Measurements from ENCODE around the gene STPG3.

The STPG3 gene

GRCh38 chr9:137267933-137268355 lies 16.9 kb downstream of the STPG3 start:
- no peak for DNase-seq

GRCh38 chr9:137268538-137269201 lies 17.6 kb downstream of the STPG3 start:
- DNase-seq, result no peak

GRCh38 chr9:137269231-137269772 lies 18.2 kb downstream of the STPG3 start:
- DNase-seq, result no peak

DNA sequence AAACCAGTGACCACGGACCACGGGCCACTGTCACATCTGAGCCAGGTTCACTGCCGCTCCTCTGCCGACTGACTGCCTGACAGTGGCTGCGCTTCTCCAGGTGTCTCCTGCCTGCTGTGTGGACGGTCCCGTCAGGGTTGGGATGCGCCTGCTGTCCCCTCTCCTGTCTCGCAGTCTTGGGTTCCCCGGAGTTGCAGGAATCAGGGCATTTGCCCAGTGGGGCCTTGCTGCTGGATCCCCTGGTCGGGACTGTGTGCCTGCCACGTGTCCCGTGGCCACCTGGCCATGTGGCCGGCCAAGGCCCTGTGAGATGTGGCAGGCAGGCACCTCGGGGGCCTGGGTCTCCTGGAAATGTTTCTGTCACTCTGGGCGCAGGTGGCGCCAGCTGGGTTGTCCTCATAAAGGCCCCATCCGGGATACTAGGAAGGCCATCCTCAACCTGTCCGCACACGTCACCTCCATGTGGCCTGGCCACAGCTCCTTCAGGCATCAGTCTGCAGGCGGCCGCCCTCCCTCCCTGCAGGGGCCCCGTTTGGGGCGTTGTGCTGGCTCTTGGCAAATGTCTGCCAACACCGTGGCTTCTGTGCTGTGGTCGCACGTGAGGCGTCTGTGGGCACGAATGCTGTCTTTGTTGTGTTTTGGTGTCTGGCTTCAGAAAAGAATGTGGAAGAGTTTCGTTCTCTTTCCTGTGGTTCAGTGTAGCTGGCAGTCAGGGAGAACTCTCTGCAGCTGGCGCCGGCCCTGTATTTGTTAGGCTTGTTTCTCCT lies 20.0 kb downstream of the STPG3 start:
- no peak for DNase-seq

GRCh38 chr9:137271696-137272076 lies 20.6 kb downstream of the STPG3 start:
- DNase-seq, result no peak

DNA sequence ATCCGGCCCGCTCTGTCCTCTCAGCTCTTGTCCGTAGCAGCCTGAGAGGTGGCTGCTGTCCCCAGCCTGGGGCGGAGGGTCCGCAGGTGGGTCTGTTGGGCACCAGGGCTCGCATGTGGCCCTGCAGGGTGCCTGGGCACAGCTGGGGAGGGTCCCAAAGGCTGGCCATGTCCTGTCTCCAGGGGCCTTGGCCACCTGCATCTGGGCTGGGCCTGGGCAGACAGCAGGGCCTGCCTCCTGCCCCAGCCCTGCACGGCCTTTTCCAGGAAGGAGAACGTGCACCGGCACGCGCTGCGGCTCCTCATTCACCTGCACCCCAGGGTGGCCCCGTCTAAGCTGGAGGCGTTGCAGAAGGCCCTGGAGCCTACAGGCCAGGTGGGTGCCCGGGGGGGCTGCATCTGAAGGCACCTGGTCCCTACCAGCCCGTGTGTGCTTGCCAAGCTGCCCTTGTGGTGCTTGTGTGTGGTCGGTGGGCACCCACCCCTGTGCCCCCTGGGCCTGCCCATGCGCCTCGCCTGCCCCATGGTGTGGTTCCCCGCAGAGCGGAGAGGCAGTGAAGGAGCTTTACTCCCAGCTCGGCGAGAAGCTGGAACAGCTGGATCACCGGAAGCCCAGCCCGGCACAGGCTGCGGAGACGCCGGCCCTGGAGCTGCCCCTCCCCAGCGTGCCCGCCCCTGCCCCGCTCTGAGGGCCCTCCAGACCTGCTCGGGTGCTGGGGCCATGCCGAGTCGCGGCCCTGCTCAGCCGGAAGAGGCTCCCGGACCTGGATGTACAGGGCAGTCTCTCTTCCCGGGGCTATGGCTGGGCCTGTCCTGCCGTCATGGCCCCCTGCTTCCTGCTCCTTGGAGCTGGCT lies 21.4 kb downstream of the STPG3 start:
- DNase-seq, result no peak

DNA sequence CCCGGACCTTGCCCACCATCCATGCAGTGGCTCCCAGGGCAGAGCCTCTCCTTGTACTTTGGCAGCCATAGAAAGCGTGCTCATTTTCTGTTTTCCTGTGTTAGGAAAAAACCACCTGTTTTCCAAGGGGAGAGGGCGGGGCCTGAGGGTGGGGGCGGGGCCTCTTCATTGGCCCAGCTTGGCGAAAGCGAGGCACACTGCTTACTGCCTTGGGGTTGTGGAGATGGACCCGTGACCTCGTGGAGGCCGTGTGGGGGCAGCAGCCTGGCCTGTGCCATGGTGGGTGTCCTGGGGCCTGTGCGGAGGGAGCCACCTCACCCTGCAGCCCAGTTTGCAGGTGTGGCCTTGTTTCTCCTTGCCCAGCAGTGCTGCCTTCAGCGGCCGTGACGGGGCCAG lies 22.0 kb downstream of the STPG3 start:
- DNase-seq, result no peak

- DNase-seq, result no peak
These were observed 22.7 kb downstream of the STPG3 start for GRCh38 chr9:137273611-137274320.

DNA sequence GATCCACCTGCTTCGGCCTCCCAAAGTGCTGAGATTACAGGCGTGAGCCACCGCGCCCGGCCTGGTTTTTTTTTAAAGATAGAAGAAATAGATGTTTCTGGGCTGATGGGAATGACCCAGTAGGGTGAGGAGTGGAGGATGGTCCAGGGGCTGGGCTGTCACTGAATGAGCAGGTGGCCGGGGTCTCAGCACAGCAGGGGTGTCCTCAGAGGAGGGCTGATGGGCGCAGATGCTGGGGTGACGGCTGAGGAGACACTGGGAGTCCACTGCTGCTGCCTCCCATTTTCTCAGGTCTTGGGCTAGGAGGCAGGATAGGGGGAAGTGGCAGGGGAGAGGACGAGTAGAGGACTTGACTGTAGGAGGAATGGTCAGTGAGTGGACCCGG lies 24.1 kb downstream of the STPG3 start:
- DNase-seq, result no peak

- DNase-seq, result no peak
These were observed 24.7 kb downstream of the STPG3 start for GRCh38 chr9:137275588-137276472.

DNA sequence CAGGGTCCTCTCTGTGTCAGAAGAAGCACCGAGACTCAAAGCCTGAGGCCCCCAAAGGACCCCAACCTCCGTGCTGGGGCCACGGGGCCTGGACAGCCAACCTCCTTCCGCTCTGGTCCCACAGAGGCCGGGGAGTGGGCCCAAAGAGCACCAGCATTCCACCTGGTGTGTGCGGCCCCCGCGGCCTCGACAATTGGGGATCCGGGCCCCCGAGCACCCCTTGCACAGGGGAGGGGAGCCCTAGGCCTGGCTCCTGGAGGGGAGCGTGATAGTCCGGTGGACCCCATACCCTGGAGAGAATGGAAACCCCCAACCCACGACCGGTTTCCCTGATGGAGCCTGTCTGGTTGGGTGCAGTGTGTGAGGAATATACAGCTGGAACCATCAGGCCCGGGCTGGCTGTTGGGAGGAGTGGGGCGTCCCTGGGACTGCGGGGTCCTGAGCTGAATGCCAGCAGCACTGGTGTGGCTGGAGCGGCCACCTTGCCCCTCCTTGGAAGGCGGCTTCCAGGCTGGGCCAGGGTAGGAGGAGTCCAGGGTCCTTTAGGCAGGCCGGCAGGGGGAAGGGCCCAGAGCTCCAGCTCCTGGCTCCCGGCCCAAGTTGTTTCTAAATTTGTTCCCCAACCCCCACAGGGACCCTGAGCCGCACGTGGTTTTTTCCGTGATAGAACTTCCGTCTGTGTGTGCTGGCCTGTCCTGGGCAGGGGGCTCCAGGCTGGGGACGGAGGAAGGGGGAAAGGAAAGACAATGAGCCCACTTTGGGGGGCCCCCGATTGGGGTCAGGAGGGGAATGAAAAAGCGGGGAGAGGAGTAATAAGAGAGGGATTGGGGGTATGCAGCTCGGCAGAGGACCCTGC lies 25.6 kb downstream of the STPG3 start:
- DNase-seq, result no peak

DNA sequence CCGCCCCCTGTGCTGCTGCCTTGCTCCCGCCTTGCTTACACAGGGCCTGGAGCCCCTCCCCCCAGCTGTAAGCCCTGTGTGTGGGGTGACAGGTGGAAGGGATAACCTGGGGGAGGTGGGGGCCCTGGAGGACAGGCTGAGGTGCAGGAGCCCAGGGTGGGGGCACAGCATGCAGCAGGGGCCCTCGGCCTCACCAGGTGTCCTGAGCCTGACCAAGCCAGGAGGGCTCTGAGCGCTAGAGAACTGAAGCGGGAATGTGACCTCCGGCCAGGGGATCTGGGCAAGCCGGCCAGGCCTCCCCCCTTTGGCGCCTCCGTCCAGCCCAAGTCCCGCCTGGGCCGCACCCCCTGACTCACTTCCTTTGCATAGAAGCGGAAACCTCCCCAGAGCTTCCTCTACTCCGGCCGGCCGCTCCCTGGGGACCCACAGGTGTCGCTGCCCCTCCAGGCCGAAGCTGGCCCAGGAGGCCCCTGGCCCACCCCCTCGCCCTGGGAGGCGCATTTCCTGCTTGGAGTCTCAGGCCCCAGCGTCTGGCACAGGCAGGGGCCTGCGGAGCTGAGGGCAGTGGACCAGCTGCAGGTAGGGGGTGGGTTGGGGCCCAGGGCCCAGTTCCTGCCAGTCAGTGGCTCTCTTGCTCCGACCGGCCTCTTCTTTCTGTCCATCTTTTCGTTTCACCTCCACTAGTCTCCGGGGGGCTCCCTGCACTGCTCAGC lies 26.4 kb downstream of the STPG3 start, which contains the start of gene TOR4A:
TSS of gene TOR4A (plus strand) at position 398 of the 713 bp plus-strand sequence. CDS start 964 bp downstream, outside the sequence.
- DNase-seq, result no peak

- no peak for DNase-seq
These were observed 27.1 kb downstream of the STPG3 start for GRCh38 chr9:137278061-137278701.

DNA sequence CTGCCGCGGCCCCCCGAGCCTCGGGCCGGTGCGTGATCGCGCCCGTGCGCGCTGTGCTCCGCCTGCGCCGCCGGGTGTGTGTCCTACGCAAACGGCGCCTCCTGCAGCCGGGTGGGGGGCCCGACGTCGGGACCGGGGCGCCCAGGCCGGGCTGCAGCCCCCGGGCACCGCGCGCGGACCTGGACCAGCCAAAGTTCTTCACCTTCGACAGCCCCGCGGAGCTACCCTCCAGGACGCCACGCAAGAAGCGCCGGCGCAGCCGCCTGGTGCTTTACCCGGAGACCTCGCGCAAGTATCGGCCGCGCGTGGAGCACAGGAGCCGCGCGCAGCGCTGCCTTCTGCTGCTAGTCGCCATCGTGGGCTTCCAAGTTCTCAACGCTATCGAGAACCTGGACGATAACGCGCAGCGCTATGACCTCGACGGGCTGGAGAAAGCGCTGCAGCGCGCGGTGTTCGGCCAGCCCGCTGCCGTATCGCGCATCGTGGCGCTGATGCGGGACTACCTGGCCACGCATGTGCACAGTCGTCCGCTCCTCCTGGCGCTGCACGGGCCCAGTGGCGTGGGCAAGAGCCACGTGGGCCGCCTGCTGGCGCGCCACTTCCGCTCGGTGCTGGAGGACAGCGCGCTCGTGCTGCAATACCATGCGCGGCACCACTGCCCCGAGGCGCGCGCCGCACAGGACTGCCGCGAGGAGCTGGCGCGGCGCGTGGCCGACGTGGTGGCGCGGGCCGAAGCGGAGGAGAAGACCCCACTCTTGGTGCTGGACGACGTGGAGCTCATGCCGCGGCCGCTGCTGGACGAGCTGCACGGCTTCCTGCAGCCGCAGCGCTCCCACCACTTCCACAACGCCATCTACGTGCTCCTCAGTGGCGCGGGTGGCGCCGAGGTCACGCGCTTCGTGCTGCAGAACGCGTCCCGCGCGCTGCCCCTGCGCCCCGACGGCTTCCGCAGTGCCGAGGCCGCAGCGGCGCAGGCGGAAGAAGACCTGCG lies 27.9 kb downstream of the STPG3 start:
- no peak for DNase-seq

DNA sequence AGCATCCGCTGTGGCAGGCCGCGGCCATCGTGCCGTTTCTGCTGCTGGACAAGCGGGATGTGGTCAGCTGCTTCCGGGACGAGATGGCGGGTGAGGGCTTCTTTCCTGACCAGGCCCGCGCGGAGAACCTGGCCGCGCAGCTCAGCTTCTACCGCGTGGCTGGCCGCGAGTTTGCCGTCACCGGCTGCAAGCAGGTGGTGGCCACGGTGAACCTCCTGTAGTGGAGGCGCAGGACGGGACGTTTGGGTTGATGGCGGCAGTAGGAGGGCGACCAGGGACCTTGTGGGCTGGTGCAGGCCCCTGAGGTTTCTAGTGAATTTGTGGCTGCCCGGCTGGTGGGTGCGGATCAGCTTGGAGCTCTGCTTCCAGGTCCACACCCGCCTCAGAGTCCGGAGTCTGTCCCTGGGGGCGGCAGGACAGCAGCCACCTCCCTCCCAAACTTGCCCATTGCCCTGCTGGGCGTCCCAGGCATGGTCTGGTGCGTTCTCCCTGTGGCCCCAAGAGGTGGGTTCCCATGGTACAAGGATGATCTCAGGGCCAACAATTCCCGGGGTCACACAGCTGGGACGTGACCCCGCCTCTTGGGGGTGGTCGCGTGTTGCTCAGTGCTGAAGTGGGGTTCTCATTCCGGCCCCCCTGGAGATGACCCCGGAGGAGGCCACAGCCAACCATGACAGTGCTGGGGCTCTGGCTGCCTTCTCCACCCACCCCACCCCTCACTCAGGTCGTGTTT lies 28.8 kb downstream of the STPG3 start:
- DNase-seq, result no peak

DNA sequence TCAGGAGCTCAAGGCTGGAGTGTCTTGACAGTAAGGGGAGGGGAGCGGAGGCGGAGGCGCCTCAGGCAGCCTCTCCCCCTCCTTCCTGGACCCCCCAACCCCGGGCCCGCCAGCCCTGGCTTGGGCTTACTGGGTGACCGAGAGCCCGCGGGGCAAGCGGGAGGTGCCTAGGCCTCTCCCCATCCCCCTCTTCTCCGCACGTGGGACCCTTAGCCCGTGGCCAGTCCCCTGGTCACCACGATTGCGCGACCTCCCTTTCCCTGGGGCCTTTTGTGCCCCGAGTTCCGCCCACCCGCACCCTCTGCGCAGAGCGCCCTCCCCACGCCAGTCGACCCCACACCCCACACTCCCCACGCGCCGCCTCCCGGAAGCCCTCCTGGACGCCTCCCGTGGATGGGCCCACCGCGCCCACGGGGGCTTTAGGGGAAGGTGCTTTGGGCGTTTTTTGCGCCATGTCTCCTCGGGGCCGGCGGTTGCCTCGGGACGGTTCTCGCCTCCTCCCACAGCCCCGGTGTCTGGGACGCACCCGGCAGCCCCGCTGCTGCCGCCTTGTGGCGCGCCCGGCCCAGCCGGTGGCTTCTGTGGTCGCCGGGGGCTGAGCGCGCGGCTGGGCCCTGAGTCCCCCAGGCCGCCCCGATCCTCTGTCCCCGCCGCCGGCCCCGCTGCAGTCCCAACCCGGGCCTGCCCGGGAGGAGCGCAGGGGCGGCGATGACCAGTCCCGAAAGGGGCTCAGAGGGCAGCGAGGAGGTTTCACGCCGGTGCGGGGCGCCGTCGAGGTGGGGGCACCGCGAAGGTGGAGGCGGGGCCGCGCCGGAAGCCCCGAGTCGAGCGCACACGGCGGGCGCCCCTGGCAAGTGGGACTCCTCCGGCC lies 29.6 kb downstream of the STPG3 start:
- DNase-seq, result no peak

Measured in stimulated activated CD4-positive, alpha-beta T cell treated with anti-CD3 and anti-CD28 coated beads, Interleukin-4, amount 100 ng/mL, for 1 hour (primary cell).